GM18517 (cell line): Measurements from ENCODE around the gene FAM234B.

ENCODE experiments used
- ATAC-seq: cut with Tn5 transposase; IDR thresholded peaks from one replicate; pipeline ENCODE4 v1.9.1; 2021; ENCODE audit warnings: mild to moderate bottlenecking, moderate library complexity; ENCODE audit not compliant: unreplicated experiment

FAM234B gene, protein sequence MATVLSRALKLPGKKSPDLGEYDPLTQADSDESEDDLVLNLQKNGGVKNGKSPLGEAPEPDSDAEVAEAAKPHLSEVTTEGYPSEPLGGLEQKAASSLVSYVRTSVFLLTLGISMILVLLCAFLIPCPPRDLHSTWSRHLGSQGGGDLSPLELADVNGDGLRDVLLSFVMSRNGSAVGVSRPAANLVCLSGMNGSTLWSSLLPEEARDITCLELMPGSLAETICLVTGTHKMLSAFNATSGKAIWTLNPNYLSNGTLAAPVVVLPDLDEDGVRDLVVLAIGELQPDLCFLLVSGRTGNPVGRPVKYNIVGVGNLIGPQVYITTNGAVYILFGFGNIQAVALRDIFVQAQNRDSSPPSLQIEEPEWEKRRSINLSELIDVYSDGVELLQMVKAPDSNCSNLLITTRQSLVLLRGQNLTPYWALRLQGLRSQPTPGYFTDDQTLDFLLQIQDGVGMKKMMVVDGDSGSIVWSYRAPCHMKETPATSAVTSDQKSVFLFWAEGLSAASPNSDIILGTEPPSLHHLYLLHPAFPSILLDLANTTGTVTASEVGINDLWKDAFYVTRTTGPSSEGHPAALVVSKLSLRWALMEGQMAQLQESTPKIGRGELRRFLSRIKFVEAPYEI

DNA sequence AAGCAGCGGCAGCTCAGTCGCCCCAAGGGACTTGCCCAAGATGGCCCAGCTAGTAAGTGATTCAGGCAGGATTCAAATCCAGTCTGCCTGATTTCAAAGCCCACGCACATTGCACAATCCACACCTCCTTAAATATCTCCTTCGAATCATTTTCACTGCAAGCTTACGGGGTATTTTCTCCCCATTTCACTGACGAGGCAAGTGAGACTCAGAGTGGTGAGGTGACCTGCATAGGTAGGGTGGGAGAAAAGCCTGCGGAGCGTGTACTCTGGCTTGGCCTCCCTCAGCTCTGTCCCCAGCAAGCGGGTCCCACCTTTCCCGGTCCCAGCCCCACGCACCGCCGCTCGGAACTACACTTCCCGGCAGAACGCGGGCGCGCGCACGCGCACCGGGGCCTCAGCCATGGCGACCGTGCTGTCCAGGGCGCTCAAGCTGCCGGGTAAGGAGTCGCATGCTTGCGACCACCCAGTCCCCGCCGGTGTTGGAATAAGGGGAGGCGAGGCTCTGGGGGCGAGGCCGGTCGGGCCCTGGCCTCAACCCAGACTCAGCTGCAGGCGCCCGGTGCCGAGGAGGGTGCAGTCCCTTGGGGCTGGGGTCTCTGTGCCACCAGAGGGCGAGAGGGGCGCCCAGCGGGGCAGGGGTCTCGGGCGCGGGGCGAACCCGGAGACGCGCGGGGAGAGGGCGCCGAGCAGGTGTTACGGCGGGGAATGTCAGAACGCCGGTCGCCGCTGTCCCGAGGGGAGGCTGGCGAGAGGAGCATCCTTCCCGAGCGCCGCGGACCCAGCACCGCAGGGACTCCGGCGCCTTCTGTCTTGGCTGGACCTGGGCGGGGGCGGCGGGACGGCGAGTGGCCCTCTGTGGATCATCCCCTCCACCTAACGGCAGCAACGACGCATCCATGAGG is at the start of gene FAM234B:
FAM234B (plus strand) TSS at position 380 of the 904 bp plus-strand sequence; CDS start at position 403, 23 bp downstream.
- ATAC-seq = peak; percentile 64

DNA sequence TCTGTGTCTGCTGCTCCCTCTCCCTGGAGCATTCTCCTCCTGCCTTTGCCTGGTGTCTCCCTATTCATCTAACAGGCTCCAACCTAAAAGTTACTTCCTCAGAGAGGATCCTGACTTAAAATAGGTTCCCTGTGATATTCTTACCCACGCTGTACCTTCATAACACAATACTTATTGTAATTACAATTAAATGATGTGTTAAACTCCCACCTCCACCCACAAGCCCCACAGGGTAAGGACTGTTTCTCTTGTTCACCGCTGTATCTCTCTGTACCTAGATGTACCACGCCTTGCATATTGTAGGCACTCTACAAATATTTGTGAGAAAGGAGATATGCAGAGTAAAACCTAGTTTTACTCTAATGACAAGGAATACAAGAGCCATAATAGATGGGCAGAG is 49.1 kb upstream of the FAM234B start:
- ATAC-seq = no peak

DNA sequence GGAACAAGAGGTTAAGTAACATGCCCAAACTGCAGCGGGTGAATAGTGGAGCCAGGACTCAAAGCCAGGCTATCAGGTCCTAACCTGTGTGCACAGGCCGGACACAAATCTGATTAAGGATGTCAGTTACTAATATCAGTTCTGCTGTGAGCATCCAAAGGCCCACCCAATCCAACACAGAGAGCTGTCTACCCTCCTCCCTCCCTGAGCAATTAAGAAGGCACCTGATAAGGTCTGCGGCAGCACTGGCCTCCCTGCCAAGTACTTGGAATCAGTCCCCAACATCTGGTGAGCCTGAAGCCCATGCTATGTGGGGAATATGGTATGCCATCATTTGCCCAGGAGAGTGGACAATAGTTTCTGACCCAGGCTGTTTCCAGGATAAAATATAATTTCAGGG is 48.0 kb upstream of the FAM234B start:
- no peak for ATAC-seq

DNA sequence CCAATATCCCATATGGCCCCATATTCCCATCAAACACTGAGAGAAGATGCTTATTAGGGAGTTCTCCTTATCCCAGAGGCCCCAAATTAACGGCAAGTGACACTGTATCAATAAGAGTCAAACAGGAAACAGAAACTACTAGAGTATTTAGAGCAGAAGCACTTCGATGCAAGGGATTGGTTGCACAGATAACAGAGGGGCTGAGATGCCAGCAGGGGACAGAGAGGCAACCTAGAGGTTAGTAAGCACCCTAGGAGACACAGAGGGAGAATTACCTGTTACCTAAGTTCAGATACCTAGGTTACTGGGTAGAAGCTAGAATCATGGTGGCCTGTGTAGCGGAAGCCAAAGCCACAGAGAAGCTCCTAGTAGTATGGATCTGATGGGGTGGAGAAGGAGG is 47.0 kb upstream of the FAM234B start:
- no peak for ATAC-seq

DNA sequence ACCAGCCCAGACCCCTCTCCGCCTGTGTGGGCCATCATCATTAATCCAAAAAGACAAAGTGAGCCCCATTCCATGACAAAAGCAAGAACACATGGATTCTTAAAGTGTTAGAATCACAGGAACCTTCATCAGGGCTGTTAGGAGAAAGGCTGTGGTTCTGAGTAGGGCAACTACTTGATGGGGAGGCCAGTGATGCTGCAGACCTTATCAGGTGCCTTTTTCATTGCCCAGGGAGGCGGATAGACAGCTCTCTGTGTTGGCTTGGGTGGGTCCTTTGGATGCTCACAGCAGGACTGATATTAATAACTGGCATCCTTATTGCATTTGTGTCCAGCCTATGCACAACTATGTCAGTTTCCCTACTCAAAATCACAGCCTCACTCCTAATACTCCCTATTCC is 46.4 kb upstream of the FAM234B start:
- no peak for ATAC-seq

DNA sequence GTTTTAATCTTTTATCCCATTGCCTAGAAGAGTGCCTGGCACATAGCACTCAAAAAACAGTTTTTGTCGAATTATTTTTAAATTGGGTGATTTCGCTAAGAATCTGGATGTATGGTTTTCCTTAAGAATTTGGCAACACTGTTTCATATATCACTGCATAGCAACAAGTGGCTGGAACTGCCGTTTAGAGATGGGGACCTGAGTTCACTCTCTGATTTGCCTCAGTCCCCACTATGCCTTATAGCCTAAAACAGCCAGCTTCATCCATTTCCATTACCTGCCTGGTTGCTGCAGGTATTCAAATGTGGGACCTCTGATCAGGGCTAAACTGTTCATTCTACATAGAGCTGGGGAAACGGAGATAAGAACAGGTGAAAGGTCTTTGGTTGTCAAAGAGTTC is 45.9 kb upstream of the FAM234B start:
- ATAC-seq = no peak

DNA sequence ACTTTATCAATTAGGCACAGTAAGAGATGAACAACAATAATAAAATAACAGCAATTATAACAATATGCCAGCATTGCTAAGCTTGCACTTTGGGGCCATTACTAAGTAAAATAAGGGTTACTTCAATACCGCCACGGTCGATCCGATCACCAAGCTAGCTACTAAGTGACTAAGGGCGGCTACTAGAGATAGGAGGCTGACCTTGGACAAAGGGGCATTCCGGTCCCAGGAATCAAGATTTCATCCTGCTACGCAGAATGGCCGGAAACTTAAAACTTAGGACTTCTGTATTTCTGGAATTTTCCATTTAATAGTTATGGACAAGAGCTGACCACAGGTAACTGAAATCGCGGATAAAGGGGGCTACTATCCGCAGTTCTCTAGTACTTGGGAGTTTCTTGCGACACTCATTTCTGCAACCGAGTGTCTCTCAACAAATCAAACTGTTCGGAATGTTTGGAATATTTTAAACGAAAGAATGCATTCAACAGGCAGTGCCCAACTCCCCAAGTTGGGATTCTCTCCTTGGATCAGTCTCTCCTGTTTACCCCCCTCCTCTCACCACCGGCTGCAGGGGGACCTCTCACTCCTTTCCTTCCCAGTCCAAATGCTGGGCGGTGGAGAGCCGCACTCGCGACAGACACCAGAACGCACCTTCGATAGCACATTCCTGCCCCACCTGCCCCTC is 44.8 kb upstream of the FAM234B start:
- no peak for ATAC-seq

DNA sequence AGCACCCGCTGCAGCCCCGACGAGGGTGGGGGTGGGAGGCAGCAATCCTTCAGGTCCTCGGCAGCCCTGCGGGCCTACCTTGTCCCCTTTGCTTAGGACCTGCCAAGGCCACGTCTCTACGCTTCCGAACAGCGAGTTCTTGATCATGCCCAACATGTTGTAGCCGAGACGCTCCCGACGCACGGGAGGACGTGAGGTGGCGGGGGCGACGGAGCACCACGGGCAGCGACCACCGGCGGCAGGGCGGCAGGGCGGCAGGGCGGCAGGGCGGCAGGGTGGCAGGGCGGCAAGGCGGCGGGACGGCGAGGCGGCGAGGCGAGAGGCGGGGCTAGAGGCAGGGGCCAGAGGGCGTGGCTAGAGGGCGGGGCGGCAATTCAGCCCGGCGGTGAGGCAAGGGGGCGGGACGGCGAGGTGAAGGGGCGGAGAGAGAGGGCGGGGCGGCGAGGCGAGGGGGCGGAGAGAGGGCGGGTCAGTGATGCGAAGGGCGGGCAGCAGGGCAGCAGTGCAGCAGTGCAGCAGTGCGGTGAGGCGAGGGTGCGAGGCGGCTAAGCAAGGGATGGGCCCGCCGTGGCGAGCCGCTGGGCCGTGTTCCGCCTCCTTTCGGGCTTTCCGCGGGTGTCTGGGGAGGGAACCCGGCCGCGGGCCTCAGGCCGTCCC is 44.1 kb upstream of the FAM234B start, which contains the start of gene HEBP1:
HEBP1 (minus strand) TSS at position 307 of the 657 bp plus-strand sequence; CDS start at position 156, 151 bp downstream.
- ATAC-seq = peak; percentile 65

DNA sequence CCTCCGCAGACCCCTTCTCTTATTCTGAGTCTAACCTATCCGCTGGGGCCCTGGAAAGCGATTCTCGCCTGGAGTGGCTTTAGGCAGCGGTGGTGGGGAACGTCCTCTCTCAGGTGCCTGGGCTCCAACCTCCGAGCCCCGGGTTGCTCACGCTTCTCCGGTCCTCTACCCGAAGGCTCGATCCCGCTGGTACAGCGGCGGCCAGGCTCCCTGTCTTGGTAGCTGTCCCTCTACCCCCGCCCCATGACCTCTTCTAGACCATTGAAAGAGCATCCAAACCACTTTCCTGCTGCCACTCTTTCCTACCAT is 43.6 kb upstream of the FAM234B start:
- ATAC-seq = peak; percentile 42

DNA sequence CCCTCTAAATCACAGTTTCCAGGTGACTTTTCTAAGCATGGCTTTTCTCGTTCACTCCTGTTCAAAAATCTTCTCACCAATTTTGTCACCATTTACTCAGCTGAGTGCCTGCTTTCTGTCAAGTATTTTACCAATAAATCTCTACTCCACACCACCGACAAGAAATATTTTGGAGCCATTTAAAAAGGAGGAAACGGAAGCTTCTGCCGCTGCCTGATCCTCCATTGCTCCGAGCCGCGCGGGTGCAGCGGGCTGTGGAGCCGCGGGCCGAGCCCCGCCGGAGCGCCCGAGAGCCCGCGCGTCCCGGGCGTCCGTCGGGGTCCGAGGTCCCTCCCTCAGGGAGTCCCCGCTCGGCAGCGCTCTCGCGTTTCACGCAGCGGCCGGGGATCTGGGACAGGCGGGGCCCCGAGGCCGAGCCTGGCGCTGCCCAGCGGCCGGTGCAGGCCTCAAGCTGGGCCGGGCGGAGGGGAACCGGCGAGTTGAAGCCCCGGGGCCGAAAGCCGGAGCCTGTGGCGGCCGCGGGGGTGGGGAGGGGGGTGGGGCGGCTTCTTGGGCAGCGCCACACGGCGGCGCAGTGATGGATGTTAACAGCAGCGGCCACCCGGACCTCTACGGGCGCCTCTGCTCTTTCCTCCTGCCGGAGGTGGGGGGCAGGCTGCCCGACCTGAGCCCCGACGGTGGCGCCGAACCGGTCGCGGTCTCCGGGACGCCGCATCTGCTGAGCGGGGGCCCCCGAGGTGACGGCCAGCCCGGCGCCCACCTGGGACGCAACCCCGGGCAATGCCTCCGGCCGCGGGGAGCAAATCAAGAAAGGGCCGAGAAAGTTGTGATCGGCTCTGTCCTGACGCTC is 43.0 kb upstream of the FAM234B start:
- peak; percentile 24 for ATAC-seq

DNA sequence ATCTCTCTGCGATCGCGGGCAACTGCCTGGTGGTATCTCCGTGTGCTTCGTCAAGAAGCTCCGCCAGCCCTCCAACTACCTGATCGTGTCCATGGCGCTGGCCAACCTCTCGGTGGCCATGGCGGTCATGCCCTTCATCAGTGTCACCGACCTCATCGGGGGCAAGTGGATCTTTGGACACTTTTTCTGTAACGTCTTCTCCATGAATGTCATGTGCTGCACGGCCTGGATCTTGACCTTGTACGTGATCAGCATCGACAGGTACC is 42.5 kb upstream of the FAM234B start:
- no peak for ATAC-seq

DNA sequence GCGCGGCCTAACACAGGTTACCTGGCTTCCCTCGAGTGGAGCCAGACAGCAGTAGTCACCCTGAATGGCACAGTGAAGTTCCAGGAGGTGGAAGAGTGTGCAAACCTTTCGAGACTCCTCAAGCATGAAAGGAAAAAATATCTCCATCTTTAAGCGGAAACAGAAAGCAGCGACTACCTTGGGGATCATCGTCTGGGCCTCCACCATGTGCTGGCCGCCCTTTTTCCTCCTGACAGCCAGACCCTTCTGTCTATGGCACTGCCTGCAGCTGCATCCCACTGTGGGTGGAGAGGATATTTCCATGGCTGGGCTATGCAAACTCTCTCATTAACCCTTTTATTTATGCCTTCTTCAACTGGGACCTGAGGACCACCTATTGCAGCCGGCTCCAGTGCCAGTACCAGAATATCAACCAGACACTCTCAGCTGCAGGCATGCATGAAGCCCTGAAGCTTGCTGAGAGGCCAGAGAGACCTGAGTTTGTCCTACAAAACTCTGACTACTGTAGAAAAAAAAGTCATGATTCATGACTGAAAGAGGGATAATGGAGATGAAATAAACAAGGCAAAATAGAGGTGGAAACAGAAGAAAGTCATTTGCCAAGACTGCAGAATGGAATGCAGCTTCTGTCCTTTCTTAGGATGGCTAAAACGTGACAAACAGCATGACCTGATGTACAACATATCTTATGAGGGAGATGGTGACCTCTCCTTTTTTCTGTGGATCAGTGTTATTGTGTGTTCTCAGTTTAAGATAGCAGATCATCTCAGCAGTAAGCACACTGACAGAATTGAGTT is 41.7 kb upstream of the FAM234B start:
- no peak for ATAC-seq

DNA sequence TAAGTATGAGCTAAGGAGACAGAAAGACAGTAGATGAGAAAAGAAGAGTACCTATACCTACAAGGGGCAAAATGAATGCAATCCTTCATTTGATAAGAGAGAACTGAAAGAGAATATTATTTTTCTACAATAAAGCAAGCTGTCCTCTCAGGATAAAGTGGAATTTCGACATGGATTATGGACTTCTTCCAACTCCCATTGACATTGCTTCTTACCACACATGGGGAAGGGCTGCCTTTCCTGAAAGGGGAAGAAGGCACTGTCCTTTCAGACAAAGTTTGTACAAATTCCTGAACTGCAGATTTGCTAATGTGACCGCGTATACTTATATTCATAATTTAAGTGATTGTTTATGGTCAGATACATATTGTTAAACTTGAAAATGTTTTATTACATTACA is 39.8 kb upstream of the FAM234B start:
- no peak for ATAC-seq

DNA sequence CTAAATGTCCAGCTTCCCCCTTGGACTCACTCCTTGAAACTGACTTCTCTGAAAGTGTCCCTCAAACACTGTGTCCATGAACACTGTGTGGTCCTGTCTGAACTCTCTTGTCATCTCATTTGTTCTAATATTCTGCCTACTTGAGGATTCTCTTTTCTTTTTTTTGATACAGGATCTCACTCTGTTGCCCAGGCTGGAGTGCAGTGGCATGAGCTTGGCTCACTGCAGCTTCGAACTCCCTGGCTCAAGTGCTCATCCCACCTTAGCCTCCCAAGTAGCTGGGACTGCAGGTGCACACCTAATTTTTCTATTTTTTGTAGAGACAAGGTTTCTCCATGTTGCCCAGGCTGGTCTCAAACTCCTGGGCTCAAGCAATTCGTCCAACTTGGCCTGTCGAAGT is 39.2 kb upstream of the FAM234B start:
- ATAC-seq = no peak

DNA sequence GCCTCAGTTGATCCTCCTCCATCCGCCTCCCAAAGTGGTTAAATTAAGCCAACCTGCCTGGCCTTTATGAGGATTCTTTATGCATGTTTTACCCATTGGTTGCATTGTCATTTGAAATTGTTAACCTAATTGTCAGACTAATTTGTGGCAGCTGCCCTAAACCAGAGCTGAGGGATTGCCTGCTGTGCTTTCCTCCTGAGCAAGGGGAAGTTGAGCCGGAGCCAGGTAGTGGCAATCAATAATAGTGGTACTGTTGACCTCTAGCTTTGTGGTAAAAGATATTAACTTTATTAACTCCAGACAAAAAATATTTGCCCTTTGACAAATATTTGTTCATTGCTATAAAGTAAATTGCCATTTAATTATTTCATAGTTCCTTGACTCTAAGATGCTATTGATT is 38.5 kb upstream of the FAM234B start:
- no peak for ATAC-seq

DNA sequence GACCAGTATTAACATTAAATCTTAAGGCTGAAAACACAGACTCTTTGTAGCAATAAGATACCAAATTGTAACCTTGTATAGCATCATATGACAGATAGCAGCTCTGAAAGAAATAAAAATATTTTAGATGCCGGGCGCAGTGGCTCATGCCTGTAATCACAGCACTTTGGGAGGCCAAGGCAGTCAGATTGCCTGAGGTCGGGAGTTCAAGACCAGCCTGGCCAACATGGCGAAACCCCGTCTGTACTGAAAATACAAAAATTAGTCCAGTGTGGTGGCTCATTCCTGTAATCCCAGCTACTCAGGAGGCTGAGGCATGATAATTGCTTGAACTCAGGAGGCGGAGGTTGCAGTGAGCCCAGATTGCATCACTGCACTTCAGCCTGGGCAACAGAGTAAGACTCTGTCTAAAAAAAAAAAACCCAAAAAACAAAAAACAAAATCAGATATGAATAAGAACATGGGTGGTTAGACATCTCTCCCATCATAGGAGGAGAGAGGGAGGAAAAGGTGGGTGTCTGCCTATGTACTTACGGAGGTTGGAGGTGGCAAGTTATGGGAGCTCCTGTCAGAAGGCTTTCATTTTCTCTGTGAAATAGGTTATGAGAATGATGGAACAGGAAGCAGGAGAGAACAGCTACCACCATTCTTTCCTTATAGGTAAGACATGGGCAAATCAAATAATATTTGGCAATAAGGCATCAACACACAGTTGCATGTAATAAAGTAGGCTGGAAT is 36.5 kb upstream of the FAM234B start:
- no peak for ATAC-seq

DNA sequence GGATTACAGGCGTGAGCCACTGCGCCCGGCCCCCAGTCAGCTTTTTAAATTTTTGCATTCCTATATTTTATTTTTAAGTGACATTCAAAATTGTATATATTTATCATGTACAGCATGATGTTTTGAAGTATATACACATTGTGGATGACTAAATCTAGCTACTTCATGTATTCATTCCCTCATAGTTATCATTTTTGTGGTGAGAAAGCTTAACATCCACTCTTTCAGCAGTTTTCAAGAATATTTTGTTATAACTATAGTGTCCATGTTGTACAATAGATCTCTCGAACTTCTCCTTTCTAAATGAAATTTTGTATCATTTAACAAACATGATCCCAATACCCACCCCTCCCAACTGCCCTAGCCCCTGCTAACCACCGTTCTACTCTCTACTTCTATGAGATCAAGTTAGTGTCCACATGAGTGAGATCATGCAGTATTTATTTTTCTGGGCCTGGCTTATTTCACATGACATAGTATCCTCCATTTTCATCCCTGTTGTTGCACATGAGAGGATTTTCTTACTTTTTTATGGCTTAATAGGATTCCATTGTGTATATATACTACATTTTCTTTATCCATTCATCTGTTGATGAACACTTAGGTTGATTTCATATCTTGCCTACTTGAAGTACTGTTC is 35.3 kb upstream of the FAM234B start:
- ATAC-seq = no peak

DNA sequence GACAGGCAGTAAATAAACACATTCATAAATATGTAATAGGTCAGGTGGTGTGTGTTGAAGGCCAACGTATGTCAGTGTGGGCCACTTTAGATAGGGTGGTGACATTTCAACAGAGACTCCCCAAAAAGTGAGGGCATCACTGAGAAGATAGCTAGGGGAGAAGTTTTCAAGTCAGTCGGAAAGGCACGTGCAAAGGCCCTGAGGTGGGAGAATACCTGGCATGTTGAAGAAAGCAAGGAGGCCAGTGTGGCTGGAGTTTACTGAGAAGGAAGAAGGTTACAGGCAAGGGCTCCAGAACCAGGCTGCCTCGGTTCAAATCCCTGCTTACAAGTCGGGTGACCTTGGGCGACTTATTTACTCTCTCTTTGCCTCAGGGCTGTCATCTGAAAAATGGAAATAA is 33.1 kb upstream of the FAM234B start:
- no peak for ATAC-seq
